ENCODE results near the gene PF4V1.

Gene PF4V1

DNA sequence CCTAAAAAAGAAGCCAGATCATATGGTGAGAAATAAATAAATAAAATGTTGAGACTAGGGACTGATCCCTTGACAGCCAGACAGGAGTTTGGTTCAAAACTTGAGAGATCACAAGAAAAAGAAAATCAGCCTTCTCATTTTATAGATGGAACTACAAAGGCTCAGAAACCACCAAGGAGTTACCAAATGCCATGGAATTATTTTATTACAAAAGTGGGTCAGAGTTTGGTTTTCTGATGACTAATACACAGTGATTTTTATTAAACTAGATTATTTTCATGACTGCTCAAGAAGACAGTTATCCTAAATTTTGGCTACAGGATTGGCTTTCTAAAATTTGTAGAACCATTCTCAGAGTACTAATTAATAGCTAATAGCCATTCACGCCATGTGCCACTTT, 22.3 kb downstream of the PF4V1 start:
- Histone ChIP-seq H3K4me3 (ENCODE audit: low read depth in 1 of 2, low read length in 1 of 2) (no peak overlapping the region), H3K4me1 (ENCODE audit: control insufficient read depth in 1 of 2, insufficient read depth in 1 of 2, low read depth in 1 of 2, low read length in 1 of 2) (peaks cover 61 to 62% of the 10 kb centered on the region in 2 experiments)

DNA sequence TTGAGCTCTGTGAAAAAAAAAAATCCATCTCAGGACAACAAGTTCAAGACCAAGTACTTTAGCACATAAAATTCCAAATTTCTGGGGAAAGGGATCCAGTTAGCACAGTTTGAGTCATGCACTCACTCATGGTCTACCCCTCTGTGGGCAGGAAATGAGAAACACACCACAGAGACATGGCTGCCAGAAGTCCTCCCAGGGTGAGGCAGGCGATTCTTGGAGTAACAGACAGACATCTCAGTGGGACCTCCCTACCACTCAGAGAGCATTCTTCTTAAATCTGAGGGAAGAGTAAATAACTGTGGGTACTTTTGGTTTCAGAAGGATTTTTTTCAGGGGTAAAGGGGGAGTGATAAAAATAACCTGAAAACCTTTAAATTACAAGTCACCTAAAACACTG, 30.2 kb downstream of the PF4V1 start:
- no peaks in the 10 kb centered on the region for H3K36me3 ChIP-seq
- TF ChIP-seq CTCF (IDR thresholded peaks at IDR 0.05): no peak
- no peak overlapping the region for H3K4me3 ChIP-seq (ENCODE audit: low read depth in 1 of 2, low read length in 1 of 2)
- H3K4me1 ChIP-seq (ENCODE audit: control insufficient read depth in 1 of 2, insufficient read depth in 1 of 2, low read depth in 1 of 2, low read length in 1 of 2): peaks cover 11 to 13% of the 10 kb centered on the region in 2 experiments
- H3K9me3 ChIP-seq: no peaks in the 10 kb centered on the region
- H3K27me3 ChIP-seq: no peaks in the 10 kb centered on the region
- H3K27ac ChIP-seq: peak overlapping the region; percentile 30

More for the DNA sequence above, 22.3 kb downstream of the PF4V1 start:
- Histone ChIP-seq H3K36me3 (no peaks in the 10 kb centered on the region), H3K27ac (peak overlapping the region; percentile 98), H3K9me3 (no peaks in the 10 kb centered on the region), H3K27me3 (no peaks in the 10 kb centered on the region)
- TF ChIP-seq CTCF (IDR thresholded peaks at IDR 0.05): no peak

DNA sequence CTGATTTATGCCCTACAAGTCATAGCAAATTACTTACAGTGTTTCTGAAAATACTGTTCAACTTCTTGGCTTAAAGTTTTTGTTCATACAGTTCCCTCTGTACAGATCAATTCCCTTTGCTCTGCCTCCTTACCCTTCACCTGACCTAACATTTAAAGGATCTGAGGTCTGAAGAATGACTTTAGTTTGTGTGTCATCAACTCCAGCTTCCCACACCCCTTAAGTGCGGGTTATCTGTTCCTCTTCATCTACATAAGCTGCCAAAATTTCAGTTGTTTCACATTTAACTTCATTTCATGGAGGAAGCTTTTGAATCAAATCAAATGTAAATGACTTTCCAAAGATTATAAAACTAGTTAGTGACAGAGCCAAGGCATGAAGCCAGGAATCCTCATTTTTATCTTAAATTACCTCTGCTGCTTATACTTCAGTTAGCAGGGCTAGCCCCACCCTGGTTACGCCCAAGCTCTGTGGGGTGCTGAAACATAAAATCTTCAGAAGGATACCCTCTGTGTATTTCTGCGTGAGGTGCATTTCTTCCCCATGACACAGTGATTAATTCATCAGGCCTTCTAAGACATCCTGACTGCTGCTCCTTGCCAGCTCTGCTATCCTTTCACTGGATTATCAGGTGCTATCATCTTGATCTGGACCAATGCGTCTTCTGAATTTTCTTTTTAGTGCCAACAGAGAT, 32.6 kb downstream of the PF4V1 start:
- TF ChIP-seq CTCF (IDR thresholded peaks at IDR 0.05): no peak
- Histone ChIP-seq H3K4me1 (ENCODE audit: control insufficient read depth in 1 of 2, insufficient read depth in 1 of 2, low read depth in 1 of 2, low read length in 1 of 2) (peaks cover 11 to 17% of the 10 kb centered on the region in 2 experiments), H3K9me3 (no peaks in the 10 kb centered on the region), H3K4me3 (ENCODE audit: low read depth in 1 of 2, low read length in 1 of 2) (no peak overlapping the region), H3K36me3 (no peaks in the 10 kb centered on the region), H3K27me3 (no peaks in the 10 kb centered on the region), H3K27ac (no peak overlapping the region)

DNA sequence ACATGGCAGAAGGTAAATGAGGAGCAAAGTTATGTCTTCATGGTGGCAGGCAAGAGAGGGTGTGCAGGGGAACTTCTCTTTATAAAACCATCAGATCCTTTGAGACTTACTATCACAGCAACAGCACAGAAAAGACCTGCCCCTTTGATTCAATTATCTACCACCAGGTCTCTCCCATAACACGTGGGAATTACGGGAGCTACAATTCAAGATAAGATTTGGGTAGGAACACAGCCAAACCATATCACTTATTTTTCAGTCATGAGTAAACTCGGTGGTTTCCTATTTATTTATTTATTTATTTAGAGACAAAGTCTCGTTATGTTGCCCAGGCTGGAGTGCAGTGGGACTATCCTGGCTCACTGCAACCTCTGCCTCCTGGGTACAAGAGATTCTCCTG, 38.2 kb downstream of the PF4V1 start:
- no peaks in the 10 kb centered on the region for H3K9me3 ChIP-seq
- no peak overlapping the region for H3K4me3 ChIP-seq (ENCODE audit: low read depth in 1 of 2, low read length in 1 of 2)
- peak overlapping the region; percentile 62 for H3K27ac ChIP-seq
- TF ChIP-seq CTCF (IDR thresholded peaks at IDR 0.05): no peak
- H3K36me3 ChIP-seq: no peaks in the 10 kb centered on the region
- H3K4me1 ChIP-seq (ENCODE audit: control insufficient read depth in 1 of 2, insufficient read depth in 1 of 2, low read depth in 1 of 2, low read length in 1 of 2): peaks cover 17 to 23% of the 10 kb centered on the region in 2 experiments
- H3K27me3 ChIP-seq: no peaks in the 10 kb centered on the region

DNA sequence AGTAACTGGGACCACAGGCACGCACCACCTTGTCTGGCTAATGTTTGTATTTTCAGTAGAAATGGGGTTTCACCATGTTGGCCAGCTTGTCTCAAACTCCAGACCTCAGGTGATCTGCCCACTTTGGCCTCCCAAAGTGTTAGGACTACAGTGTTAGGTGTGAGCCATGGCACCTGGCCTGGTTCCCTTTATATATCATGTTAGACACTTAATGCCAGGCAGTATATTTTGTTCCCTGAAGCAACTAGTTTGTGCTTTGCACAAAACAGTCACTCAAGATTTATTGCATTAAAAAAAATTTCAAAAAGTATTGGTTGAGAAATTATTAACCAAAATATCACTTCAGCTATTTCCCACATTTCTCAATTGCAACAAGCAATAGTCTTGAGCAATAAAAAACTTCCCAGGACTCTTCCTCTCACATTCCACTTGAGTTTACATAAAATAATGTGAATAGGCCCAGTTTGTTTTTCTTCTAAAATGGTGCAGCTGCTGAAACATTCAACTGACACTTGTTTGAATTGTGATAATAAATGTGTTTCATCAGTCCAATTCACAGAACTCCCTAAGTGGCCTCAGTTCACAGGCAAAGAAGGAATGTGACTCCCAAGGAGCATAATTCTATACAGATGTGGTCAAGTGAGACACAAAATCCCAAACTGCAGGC, 38.8 kb downstream of the PF4V1 start:
- no peaks in the 10 kb centered on the region for H3K36me3 ChIP-seq
- no peak for TF ChIP-seq CTCF (IDR thresholded peaks at IDR 0.05)
- peaks cover 17 to 23% of the 10 kb centered on the region in 2 experiments for H3K4me1 ChIP-seq (ENCODE audit: control insufficient read depth in 1 of 2, insufficient read depth in 1 of 2, low read depth in 1 of 2, low read length in 1 of 2)
- H3K4me3 ChIP-seq (ENCODE audit: low read depth in 1 of 2, low read length in 1 of 2): no peak overlapping the region
- H3K27me3 ChIP-seq: no peaks in the 10 kb centered on the region
- H3K27ac ChIP-seq: peak overlapping the region; percentile 62
- no peaks in the 10 kb centered on the region for H3K9me3 ChIP-seq
